GM19324 (cell line): ENCODE data around the gene LRRC42.
A peak's percentile ranks its signal among the peaks of the same experiment; 100 is the strongest.

Experiments
- ATAC-seq: cut with Tn5 transposase; IDR thresholded peaks from one replicate; pipeline ENCODE4 v1.9.1; 2021; ENCODE audit warnings: mild to moderate bottlenecking, moderate library complexity; ENCODE audit not compliant: unreplicated experiment, low FRiP score

LRRC42 gene, protein sequence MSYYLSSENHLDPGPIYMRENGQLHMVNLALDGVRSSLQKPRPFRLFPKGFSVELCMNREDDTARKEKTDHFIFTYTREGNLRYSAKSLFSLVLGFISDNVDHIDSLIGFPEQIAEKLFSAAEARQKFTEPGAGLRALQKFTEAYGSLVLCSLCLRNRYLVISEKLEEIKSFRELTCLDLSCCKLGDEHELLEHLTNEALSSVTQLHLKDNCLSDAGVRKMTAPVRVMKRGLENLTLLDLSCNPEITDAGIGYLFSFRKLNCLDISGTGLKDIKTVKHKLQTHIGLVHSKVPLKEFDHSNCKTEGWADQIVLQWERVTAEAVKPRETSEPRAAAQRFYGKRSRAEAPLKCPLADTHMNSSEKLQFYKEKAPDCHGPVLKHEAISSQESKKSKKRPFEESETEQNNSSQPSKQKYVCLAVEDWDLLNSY

GRCh38 chr1:53946252-53947171 lies at the start of gene LRRC42:
Gene LRRC42 (plus strand): TSS chr1:53946350. CDS start chr1:53952000, 5,650 bp downstream.
- peak; percentile 78 for ATAC-seq

GRCh38 chr1:53896635-53897229 lies 49.4 kb upstream of the LRRC42 start:
- ATAC-seq: no peak

GRCh38 chr1:53899206-53899628 lies 46.9 kb upstream of the LRRC42 start:
- no peak for ATAC-seq

DNA sequence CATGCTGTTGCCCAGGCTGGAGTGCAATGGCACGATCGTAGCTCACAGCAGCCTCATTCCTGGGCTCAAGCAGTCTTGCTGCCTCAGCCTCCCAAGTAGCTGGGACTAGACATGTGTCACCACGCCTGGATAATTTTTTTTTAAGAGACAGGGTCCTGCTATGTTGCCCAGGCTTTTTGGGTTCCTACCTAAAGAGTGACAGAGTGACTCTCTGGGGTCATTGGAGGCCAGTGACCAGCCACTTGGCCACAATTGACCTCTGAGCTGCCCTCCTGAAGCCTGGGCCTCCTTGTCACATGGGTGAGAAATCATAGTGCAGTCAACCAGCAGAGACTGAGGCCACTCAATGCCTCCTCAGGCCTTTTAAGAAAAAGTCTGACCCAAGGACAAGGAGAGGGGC lies 46.4 kb upstream of the LRRC42 start:
- no peak for ATAC-seq

GRCh38 chr1:53902235-53903138 lies 43.7 kb upstream of the LRRC42 start:
- ATAC-seq: no peak

GRCh38 chr1:53905509-53905908 lies 40.6 kb upstream of the LRRC42 start:
- no peak for ATAC-seq

- ATAC-seq: no peak
These were observed 40.0 kb upstream of the LRRC42 start for GRCh38 chr1:53906121-53906520.

DNA sequence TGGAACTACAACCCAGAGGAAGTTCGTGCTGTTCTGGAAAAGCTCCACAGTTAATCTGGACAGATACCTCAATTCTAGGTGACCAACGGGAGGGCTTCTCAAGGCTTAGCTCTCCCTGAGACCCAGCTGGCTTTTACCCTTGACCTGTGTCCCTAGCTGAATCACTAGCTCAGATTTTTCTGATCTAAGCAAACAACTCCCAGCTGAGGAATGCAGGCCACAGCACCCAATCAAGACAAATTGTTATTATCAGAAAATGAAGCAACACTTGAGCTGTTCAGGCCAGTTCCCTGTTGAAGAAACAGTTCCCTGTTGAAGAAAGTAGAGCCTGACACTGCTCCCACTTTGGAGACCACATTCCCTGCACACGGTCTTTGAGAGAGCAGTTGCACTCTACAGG lies 36.2 kb upstream of the LRRC42 start:
- no peak for ATAC-seq

DNA sequence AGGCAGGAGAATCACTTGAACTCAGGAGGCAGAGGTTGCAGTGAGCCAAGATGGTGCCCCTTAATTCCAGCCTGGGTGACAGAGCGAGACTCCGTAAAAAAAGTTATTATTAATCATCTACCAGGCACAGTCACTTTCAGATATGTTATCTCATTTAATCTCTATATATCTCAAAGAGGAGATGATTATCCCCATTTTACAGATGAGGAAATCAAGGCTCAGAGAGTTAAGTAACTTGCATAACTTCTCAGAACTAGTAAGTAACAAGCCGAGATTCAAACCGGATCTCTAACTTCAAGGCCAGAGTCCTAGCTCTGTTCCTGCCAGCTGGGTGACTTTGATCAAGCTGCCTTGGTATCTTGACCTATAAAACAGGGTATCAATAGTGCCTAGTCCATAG lies 34.7 kb upstream of the LRRC42 start:
- no peak for ATAC-seq

DNA sequence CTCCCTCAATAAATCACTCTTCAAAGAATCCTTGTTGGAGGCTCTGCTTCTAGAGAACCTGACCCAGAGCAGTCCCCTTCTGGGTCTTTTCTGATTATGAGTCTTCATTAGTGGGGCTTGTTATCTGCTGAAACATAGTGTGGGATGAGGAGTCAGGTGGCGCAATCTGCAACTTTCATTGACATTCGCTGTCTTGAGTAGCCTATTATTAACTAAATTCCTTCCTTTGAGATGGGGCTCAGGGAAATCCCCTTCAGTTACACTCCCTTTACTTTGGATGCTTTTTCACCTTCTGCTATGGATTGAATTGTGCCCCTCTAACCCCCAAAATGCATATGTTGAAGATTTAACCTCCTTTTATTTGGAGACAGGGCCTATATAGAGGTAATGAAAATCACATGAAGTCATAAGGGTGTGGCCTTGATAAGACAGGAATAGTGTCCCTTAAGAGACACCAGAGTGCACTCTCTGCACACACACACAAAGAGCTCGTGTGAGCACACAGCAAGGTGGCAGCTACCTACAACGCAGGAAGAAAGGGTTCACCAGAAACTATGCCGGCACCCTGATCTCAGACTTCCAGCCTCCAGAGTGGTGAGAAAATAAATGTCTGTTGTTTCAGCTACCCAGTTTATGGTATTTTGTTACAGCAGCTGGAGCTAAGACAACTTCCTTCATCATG lies 32.7 kb upstream of the LRRC42 start:
- ATAC-seq: no peak

GRCh38 chr1:53918343-53918742 lies 27.8 kb upstream of the LRRC42 start:
- ATAC-seq: no peak

DNA sequence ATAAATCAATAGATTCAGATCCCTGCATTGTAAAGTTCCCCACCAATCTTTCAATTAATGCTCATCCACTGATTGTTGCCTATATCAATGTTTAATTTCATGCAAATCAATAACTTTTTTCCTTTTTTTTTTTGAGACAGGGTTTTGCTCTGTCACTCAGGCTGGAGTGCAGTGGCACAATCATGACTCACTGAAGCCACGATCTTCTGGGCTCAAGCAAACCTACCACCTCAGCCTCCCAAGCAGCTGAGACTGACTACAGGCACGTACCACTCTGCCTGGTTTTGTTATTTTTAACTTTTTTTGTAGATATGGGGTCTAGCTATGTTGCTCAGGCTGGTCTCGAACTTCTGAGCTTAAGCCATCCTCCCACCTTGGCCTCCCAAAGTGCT lies 26.5 kb upstream of the LRRC42 start:
- no peak for ATAC-seq

DNA sequence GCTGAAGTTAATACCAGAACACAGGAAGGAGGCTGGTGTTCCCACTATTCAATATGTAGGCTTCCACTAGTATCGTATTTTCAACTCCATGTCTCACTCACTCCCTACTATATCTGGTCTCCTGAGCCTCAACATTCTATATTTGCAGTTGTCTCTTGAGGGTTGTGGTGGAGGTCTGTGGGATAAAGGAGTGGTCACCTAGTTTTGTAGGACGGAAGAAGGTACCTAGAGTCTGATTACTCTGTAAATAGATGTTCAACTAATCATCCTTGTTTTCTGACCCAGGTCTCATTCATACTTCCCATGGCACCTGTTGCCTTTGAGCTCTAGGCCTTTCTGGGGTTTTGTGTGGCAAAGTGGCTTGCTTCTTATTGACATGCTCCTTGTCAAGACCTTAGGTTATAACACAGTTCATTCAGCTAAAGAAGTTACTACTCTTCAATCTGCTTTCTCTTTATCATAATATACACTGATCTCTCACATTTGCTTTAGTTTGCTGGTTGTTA lies 18.7 kb upstream of the LRRC42 start:
- no peak for ATAC-seq

GRCh38 chr1:53929246-53929960 lies 16.7 kb upstream of the LRRC42 start:
- ATAC-seq: no peak

- no peak for ATAC-seq
These were observed 15.2 kb upstream of the LRRC42 start for GRCh38 chr1:53930932-53931331.

DNA sequence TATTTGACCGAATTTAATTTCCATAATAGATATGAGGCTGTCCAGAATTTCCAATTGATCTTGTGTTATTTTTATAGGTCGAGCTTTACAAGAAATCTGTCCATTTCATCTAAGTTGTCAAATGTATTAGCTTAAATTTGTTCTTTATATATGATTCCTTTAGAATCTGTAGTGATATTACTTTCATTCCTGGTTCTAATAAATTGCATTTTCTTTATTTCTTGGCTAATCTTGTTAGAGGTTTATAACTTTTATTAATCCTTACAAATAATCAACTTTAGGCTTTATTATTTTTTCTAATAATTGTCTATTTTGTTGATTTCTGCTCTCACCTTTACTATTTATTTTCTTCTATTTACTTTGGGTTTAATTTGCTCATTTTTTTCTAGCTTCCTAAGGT lies 14.6 kb upstream of the LRRC42 start:
- ATAC-seq: no peak

- no peak for ATAC-seq
These were observed 11.9 kb upstream of the LRRC42 start for GRCh38 chr1:53934170-53934765.

- ATAC-seq: no peak
These were observed 9.7 kb upstream of the LRRC42 start for GRCh38 chr1:53936430-53936829.
